DMS153 (cell line): Measurements from ENCODE around the gene CRTC1.

Experiments used
- DNase-seq: peaks from one replicate; lab custom pipeline; 2025; lab: John Stamatoyannopoulos, UW

CRTC1 gene

DNA sequence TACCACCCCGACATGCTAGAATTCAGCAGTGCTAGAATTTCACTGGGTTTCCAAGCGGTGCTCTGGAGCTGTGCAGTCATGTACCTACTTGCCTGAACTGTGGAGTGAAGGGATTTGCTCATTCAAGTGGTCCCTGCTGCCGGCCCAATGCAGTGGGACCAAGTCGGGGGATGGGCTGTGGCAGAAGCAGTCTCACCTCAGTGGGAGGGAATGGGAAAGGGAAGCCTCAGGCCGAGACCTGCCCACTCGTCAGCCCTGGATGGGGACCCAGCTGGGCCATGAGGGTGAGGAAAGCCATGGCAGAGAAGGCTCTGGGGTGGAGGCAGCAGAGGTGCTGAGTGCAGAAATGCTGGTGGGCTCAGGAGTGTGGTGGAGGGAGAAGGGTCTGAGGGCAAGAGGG, 31.7 kb upstream of the CRTC1 start:
- no peak for DNase-seq

DNA sequence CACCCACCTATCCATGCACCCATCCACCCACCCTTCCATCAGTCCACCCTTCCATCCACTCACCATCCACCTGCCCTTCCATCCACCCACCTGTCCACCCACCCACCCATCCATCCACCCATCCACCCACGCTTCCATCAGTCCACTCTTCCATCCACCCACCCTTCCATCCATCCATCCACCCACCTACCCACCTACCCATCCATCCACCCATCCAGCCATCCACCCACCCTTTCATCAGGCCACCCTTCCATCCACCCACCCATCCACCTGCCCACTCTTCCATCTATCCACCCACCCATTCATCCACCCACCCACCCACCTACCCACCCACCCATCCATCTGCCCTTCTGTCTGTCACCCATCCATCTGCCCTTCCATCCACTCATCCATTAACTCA, 29.6 kb upstream of the CRTC1 start:
- DNase-seq: no peak

DNA sequence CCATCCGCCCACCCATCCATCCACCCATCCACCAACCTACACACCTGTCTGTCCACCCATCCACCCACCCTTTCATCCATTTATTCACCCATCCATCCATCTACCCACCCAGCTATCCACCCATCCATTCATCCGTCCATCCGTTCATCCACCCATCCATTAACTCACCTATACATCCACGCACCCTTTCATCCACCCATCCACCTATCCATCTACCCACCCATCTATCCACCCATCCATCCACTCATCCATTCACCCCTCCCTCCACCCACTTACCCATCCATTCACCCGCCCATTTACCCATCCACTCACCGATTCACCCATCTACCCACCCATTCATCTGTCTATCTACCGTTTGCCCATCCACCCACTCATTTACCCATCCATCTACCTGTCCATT, 29.0 kb upstream of the CRTC1 start:
- no peak for DNase-seq

DNA sequence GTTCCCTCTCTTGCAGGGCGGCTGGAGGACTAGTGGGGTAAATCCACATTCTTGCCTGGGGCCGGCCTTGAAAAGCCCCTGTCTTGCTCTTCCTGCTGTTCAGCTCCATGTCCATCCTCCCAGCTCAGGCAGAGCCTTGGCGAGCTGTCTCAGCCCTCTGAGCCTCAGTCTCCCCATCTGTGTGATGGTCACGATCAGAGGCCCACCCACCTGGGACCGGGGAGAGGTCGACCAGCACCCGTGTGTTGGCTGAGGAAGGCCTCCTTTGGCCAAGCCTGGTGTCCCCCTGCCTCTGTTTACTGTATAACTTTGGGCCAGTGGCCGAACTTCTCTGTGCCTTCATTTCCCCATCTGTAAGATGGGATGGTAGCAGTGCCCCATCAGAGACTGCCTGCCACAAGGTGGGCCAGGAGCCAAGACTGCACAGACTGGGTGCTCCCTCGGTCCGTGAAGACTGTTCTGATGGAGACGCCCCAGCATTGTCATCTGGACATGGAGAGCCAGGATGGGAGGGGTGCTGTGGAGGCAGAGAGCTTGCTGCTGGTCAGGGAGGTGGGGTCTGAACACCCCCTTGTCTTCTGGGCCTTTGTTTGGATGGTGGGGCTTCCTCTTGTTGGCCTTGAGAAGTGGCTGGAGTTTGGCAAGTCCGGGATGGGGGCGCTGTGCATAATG, 28.2 kb upstream of the CRTC1 start:
- no peak for DNase-seq

DNA sequence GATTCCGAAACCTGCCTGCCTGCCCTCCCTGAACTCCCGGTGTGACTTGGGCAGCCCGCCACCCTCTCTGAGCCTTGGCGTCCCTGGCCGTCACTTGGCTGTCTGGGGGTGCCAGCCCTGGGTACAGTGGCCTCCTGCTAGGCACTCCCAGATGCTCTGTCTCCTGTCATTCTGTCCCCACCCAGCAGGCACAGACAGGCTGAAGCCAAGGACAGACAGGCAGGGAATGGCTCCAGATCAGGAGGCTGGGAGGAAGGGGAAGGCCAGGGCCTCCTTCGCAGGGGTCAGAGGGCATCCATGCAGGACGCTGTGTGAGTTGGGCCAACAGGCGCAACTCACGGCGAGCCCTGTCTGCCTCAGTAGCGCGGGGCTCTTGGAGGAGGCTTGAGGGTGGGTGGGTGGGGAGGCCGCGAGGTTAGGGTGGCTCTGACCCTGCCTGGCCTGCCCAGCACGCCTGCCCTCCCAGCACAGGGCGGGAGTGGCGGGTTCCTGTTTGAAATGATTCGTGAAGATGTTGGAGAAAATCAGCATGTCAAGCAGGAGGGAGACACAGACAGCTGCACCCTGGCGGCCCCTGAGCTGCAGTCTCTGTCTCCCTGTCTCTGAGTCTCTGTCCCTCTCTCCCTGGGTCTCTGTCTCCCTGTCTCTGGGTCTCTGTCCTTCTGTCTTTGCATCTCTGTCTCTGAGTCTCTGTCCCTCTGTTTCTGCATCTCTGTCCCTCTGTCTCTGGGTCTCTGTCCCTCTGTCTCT, 27.0 kb upstream of the CRTC1 start:
- no peak for DNase-seq

DNA sequence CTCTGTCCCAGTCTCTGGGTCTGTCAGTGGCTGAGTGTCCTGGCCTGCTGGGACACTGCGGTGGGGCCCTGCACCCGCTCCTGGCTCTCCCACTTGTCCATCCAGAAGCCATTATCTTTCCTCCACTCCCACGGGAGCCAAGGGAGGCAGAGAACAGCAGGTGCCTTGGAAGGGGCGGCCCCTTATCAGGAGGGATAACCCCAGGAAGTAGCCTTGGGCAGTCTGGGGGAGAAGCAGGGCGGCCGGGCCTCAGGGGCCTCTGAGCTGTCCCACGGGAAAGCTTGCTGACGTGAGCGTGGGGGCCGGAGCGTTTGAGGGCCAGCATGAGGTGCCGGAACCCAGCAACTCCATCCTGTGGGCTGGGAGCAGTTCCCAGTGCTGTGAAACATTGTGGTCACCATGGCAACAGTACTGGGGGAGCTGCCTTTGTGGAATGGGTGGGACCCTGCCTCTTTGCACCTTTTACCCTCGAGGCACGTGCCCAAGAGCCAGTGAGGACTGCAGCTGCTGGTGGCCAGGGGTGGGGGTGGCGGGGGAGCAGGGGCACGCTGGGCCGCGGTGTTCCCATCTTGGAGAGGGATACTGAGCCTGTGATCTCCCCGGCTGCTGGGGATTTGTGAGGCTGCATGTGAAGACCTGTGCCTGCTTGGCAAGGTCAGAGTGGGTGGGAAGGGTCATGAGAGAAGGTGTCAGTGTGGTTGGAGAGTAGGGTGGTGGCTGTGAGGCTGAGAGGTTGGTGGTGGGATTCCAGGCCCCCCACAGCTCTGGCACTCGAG, 25.7 kb upstream of the CRTC1 start:
- DNase-seq: no peak

DNA sequence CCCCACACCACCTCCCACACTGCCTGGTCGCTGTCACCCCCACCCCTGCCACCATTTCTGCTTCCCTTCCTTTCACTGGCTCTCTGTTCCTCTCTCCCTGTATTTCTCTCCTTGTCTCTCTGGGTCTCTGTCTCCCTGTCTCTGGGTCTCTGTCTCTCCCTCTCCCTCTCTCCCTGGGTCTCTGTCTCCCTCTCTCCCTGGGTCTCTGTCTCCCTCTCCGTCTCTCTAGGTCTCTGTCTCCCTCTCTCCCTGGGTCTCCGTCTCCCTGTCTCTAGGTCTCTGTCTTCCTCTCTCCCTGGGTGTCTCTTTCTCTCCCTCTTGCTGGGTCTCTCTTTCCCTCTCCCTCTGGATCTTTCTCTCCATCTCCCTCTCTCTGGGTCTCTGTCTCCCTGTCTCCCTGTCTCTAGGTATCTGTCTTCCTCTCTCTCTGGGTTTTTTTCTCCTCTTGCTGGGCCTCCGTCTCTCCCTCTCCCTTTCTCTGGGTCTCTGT, 25.1 kb upstream of the CRTC1 start:
- no peak for DNase-seq

DNA sequence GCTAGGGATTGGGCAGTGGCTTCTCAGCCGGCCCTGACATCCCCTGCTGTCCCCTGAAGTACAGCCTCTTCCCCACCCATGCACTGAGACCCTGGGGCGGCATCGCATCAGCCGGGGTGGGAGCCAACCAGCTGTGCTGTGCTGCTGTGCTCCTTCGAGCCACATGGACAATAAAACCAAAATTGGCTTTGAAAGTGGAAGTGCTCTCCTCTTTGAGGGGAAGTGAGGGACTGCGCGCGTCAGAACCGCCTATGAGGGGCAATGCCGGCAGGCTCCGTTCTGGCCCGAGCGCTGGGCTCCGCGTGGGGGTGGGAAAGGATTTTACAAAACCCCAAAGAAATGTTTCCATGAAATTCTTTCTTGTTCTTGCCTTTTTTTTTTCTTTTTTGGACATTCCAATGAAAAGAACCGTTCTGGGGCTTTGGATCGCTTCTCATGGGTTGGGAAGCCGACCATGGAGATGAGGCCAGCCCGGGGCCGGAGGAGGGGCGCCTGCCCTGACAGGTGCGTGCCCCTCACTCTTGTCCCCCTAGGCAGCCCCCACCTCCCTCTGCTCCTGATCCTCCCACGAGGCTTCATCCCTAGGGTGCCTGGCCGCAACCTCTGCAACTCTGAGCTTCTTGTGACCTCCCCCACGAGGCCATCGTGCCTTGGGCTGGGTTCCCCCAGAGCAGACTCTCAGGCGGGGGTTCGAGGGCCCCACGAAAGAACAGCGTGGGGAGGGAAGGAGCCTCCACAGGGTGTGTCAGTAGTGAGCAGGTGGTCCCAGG, 24.0 kb upstream of the CRTC1 start:
- no peak for DNase-seq

DNA sequence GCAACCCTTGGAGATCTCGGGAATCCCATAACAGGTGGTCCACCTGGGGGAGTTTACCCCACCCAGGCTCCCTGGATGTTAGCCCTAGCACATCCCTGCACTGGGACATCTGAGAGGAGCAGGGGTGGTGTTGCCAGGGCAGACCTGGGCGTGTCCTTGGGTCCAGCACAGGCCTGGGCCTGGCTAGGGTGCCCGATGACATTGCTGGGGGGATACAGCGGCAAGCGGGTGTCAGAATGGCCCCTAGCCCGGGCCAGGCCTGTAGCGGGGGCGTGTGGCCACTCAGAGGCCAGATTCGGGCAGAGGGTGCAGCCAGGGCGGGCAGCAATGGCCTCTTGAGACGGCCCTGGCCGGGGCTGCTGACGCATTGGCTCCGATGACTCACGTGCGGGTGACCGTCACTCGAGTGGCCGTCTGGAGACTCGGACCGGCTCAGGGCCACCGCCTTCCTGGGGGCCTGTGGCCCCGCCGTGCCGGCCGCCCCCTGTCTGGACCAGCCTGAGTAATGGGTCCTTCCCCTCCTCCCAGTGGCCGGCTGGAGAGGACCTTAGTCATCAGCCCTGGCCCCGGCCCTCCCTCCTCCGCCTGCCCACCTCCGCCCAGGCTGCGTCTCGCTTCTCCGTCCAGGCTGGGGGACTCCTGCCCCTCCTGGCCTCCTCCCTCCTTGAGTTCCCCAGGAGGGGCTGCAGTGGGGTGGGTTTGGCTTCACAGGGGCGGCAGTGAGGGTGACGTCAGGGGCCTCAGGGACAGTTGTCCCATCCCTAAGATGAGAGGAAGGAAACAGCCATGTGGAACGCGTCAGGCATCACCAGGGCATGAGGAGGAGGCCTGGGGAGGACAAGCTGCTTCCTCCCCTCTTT, 23.2 kb upstream of the CRTC1 start:
- DNase-seq: no peak

DNA sequence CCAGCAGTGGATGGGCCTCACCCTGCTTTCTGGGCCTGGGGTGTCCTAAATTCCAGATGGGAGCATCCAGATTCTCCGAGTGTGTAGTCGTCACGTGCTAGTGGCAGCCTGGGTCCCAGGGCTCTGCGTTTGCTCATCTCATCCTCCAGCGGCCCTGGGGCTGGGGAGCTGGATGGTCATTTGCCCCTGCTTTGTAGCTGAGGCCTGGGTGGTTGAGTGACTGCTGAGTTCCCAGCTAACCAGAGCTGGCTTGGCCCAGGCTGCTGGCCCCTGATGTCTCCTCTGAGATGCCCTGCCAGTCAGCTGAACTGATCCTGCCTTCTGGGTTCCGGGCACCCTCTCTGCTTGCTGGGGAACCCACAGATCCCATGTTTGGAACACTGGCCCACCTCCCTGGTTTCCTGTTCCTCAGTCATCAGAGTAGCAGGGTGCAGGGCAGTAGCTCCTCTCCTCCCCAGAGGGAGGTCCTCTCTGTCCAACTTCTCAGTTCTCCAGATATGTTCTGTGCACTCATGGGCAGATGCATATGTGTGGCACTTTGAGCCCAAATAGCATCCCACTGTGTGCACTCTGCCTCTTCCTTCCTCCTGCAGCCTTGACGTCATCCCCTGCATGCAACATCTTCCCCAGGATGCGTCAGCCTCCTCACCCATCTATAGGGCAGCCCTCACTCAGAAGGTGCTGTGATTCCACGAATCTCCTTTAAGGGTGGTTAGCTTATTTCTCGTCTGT, 22.4 kb upstream of the CRTC1 start:
- no peak for DNase-seq

DNA sequence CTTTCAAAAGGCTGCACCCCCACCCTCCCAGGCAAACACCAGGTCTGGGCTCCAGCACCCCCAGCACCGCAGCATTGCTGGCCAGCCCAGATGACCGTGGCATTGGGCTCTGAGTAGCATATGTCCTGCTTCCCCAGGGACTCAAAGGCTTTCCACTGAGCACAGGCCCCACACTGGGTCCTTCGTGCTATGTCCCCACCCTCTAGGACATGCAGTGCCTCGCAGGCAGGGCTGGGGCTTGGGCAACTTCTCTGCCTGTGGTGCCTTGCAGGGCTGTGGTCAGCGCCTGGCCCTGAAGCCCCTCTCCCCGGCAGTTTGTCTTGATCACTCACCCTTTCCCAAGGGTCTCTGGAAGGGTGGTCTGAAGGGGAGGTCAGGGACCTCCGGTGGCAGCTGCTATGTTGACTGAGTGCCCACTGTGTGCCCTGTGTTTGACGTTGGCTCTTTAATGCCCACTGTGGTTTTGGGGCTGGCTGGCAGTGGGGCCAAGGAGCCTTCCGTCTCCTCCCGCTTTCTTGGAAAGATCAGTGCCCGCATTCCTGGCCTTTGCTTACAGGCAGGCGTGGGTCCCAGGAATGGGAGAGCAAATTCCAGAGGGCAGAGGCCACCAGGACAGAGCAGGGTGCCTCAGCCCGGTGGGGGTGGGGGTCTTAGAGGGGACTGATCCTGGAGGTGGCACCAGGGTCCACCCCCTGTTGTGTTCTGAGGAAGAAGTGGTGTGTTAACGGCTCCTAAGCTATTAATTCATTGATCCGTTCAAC, 20.3 kb upstream of the CRTC1 start:
- no peak for DNase-seq

DNA sequence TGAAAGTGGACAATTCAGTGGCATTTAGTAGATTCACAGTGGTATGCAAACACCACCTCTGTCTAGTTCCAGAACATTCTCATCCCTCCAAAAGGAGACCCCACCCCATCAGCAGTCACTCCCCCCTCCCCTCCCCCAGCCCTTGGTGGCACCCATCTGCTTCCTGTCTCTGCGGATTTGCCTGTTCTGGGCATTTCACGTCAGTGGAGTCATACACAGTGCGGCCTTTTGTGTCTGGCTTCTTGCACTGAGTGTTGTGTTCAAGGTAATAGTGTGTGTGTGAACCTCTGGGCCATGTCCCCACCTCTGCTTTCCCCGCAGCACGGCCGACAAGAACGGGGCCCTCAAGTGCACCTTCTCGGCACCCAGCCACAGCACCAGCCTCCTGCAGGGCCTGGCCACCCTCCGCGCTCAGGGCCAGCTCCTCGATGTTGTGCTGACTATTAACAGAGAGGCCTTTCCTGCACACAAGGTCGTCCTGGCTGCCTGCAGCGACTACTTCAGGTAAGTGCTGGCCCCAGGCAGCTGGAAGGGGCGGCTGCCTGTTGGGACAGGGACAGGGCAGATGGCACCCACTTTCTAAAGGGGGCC, 19.4 kb upstream of the CRTC1 start:
- DNase-seq: no peak

DNA sequence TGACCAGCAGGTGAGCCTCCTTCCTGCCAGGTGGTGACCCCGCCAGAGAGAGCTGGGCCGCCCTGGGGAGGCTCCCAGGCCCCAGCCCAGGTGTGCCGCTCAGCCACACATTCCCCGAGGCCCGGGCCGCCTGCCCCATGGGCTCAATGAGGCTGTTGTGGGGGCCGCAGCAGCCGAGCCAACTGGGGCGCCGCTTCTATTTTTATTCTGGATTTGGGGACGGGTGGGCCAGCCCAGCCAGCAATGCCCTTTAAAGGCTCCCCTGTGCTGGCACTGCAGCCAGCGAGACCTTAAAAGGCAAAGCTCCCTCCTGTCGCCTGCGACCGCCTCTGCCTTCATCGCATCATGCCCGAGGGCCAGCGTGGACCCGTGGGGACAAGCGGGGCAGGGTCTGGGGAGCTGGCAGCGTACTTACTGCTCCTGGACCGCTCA, 17.7 kb upstream of the CRTC1 start:
- no peak for DNase-seq

DNA sequence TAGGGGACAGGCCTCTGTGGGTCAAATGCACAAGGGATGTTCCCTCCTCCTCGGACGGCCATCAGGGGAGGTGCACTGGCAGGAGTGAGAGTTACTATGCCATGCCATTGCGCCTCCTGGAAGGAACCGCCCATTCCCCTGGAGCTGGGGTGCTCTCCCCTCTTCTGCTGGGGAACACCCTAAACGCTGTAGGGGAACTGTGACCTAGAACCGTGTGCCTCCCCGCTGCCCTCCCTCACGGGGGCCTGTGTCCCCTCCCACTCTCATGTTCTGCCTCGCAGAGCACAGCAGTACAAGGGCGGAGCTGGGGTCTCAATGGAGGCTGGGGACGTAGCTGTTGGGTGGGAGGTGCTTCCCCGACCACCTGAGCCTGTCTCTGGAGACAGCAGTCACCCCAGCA, 17.2 kb upstream of the CRTC1 start:
- DNase-seq: no peak

DNA sequence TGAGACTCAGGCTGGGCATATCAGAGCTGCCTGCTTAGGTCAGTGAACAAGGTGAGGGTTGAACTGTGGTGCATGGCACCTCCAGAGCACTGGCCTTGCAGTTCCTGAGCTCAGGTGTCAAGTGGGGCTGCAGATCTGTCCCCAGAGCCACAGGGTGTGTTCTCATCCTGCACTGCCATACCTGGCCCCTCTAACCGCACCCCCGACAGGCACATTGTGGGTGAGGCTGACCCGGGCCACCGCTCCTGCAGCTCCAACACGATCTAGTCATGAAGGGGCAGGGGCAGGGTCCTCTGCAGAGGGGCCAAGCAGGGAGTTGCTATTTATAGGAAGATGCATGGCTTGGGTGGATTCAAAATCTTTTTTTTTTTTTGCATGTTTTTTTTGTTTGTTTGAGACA, 16.7 kb upstream of the CRTC1 start:
- DNase-seq: no peak

DNA sequence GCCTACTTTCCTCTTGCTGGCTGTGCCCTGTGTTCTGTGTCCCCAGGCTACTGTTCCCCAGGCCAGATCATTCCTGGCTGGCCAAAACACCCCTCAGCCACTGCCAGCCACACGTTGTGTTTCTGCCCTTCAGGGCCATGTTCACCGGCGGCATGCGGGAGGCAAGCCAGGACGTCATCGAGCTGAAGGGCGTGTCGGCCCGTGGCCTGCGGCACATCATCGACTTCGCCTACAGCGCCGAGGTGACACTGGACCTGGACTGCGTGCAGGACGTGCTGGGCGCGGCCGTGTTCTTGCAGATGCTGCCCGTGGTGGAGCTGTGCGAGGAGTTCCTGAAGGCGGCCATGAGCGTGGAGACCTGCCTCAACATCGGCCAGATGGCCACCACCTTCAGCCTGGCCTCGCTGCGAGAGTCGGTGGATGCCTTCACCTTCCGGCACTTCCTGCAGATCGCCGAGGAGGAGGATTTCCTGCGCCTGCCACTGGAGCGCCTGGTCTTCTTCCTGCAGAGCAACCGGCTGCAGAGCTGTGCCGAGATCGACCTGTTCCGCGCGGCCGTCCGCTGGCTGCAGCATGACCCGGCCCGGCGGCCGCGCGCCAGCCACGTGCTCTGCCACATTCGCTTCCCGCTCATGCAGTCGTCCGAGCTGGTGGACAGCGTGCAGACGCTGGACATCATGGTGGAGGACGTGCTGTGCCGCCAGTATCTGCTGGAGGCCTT, 15.8 kb upstream of the CRTC1 start:
- DNase-seq: no peak

DNA sequence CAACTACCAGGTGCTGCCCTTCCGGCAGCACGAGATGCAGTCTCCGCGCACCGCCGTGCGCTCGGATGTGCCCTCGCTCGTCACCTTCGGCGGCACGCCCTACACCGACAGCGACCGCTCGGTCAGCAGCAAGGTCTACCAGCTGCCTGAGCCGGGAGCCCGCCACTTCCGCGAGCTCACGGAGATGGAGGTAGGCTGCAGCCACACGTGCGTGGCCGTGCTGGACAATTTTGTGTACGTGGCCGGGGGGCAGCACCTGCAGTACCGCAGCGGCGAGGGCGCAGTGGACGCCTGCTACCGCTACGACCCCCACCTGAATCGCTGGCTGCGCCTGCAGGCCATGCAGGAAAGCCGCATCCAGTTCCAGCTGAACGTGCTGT, 15.2 kb upstream of the CRTC1 start:
- no peak for DNase-seq

DNA sequence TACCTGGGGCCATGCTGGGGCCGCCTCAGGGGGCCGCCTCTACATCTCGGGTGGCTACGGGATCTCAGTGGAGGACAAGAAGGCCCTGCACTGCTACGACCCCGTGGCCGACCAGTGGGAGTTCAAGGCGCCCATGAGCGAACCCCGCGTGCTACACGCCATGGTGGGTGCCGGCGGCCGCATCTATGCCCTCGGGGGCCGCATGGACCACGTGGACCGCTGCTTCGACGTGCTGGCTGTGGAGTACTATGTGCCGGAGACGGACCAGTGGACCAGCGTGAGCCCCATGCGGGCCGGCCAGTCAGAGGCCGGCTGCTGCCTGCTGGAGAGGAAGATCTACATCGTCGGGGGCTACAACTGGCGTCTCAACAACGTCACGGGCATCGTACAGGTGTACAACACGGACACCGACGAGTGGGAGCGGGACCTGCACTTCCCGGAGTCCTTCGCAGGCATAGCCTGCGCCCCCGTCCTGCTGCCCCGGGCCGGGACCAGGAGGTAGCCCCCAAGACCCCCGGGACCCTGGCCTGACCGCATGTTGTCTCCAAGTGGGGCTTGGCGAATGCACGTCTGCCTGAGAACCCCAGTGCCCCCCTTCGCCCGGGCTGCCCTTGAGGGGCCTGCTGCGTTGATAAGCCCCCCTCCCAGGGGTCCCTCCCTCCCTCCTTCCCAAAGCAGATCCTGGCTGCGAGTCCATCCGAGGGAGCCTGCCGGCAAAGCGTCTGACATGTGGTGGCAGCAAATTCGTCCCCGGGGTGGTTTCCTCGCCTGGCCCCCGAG, 14.5 kb upstream of the CRTC1 start:
- DNase-seq: no peak
